ENCODE measurements around the gene ATG9B.
"Not testable (repeated sequence)": the region's sequence is repeated elsewhere in the genome, so short reads cannot be mapped to it uniquely, and the experiment has no call there.

ATG9B gene

GRCh38 chr7:151015967-151016366 lies 8.3 kb downstream of the ATG9B start:
- no peak for DNase-seq (ENCODE audit: low read depth in 2 of 2)

DNA sequence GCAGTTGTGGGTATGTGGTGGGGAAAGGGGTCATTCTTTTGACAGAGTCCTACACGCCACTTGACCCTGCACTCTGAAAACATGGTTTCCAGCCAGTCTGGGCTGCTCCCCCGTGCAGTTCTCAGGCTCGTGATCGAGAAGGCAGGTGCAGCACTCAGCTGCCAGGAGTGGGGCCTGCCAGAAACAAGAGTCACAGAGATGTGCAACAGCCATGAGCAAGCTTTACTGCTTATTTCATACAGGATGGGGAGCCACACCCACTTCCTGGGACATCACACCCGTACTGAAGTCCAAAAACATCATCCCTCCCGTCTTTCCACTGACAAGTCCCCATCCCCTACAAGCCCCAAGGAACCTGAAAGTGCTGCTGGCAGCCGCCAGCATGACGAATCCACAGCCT lies 9.3 kb downstream of the ATG9B start:
- DNase-seq (ENCODE audit: low read depth in 2 of 2): no peak

GRCh38 chr7:151013733-151014497 lies 10.4 kb downstream of the ATG9B start:
- DNase-seq (ENCODE audit: low read depth in 2 of 2): peak; percentile 63 to 77

- no peak for DNase-seq (ENCODE audit: low read depth in 2 of 2)
Observed at GRCh38 chr7:151013356-151013732, 10.9 kb downstream of the ATG9B start.

GRCh38 chr7:151012911-151013347 lies 11.4 kb downstream of the ATG9B start:
- no peak for DNase-seq (ENCODE audit: low read depth in 2 of 2)

DNA sequence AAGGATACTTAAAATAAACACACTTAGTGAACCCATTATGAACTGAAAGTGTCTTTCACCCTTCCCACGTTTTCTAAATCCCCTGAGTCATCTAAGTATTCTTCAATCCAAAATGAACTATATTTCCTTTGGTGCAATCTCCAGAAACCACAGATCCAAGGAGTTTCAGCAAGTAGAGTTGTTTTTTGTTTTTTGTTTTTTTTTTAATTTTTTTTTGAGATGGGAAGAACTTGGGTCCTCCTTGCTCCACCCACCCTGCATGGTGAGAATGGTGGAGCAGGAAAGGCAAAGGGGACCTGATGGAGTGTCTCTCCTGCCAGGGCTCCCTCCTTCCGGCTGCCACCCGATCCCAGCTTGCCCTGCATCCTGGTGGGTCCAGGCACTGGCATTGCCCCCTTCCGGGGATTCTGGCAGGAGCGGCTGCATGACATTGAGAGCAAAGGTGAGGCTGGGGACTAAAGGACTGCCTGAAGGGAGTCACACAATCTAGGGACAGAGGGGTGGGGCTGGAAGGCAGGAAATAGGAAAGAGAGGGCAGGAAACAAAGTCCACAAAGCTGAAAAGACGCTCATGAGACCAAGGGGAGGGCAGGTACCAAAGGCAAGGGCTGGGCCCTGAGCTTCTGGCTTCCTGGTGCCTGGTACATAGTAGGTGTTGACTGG lies 12.1 kb downstream of the ATG9B start:
- DNase-seq (ENCODE audit: low read depth in 2 of 2): no peak

DNA sequence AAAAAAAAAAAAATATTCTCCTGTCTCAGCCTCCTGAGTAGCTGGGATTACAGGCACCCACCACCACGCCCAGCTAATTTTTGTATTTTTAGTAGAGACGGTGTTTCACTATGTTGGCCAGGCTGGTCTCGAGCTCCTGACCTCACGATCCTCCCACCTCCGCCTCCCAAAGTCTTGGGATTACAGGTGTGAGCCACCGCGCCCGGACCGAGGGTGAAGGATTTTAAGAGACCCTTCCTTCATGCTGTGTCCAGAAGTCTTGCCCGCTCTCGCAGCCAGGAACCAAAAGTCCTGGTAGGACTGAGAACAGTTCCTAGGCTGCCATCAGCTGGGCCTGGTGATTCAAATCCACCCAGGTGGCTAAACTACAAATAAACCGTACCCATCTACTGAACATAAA lies 12.7 kb downstream of the ATG9B start:
- DNase-seq (ENCODE audit: low read depth in 2 of 2): not testable (repeated sequence)

DNA sequence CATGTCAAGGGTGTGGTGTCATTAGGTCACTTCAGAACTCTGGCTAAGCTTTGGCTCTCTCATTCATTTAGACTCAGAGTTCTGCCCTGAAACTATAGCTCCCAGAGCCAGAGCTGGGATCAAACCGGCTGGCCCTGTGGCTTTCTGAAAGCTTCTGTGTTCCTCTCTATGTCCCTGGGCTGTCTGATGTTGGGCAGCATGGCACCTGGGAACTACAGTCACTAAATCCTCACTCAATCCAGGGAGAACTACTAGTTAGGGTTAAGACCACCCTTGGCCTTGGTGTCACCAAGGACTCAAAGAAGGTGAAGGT lies 13.2 kb downstream of the ATG9B start:
- DNase-seq (ENCODE audit: low read depth in 2 of 2): no peak

DNA sequence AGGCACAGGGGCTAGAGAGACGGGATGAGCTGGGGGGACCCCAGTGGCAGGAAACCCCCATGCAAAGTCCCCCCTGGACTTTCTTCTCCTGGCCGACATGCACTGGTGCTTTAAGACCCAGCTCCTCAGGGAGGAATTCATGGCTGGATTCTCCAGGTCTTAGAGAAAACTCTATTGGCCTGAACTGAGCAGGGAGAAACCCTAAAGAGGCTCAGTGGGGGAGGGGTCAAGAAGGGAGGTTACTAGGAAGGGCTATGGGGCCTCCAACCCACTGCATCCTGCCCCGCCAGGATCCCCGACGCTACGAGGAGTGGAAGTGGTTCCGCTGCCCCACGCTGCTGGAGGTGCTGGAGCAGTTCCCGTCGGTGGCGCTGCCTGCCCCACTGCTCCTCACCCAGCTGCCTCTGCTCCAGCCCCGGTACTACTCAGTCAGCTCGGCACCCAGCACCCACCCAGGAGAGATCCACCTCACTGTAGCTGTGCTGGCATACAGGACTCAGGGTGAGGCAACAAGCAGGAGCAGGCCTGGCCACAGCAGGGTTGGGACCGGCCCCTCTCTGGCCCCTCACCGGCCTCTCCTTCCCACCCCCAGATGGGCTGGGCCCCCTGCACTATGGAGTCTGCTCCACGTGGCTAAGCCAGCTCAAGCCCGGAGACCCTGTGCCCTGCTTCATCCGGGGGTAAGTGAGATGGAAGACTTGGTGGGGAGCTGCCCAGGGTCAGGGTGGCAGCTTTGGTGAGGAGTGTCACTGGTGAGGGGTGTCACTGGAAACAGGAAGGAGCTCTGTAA lies 13.8 kb downstream of the ATG9B start:
- no peak for DNase-seq (ENCODE audit: low read depth in 2 of 2)

DNA sequence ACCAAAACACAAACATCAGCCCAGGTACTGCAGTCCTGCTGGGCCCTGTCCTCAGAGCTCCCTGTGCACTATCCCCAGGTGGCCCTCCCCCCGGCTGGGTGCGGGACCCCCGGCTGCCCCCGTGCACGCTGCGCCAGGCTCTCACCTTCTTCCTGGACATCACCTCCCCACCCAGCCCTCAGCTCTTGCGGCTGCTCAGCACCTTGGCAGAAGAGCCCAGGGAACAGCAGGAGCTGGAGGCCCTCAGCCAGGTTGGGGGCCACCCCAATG lies 14.3 kb downstream of the ATG9B start:
- no peak for DNase-seq (ENCODE audit: low read depth in 2 of 2)

DNA sequence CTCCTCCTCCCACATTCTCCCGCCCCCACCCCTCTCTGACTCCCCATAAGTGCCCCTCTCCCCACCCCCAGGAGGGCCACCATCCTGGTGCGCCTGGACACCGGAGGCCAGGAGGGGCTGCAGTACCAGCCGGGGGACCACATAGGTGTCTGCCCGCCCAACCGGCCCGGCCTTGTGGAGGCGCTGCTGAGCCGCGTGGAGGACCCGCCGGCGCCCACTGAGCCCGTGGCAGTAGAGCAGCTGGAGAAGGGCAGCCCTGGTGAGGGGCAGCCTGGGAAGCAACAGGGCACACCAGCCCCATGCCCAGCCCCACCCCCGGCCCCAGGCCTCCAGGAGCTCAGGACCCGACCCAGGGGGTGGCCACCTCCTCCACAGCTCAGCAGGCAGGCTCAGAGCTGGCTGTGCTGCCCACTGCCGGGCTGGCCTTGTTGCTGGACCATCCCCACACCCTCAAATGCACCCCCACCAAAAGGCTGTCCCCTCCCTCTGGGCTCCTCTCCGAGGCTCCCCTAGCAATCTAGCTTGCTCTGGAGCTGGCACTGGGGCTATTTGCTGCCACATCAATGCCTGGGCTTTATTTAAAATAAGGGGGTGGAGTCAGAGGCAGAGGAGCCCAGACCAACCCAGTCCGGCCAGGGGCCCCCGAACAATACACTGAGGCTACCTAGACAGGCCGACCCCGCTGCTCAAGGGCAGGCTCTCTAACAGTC lies 14.8 kb downstream of the ATG9B start:
- DNase-seq (ENCODE audit: low read depth in 2 of 2): no peak

DNA sequence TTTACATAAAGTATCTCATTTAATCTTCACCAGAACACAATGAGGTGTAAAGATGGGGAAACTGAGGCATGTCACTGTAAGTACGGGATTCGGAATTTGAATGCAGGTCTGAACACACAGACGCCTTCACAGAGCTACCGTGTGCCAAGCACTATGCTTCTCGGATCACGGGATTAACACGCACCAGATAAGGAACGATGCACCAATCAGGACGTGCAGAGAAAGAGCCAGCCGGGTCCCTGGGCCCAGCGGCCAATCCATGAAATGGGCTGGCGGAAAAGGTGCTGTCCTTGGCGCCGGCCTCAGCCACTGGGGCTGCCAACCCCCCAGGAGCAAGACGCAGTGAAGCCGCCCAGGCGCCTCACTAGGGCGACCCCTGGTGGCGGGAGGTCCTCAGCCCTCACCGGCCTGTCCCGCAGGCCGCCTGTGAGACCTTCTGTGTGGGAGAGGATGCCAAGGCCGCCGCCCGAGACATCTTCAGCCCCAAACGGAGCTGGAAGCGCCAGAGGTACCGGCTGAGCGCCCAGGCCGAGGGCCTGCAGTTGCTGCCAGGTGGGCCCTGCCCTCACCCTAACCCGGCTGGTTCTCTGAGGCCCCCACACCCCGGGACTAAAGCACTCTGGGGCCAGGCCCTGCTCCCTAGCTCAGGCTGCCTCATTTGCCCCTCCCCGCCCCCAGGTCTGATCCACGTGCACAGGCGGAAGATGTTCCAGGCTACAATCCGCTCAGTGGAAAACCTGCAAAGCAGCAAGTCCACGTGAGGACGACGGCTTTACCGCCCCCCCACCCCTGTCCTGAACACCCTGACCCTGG lies 15.6 kb downstream of the ATG9B start:
- peak; percentile 81 to 82 for DNase-seq (ENCODE audit: low read depth in 2 of 2)

DNA sequence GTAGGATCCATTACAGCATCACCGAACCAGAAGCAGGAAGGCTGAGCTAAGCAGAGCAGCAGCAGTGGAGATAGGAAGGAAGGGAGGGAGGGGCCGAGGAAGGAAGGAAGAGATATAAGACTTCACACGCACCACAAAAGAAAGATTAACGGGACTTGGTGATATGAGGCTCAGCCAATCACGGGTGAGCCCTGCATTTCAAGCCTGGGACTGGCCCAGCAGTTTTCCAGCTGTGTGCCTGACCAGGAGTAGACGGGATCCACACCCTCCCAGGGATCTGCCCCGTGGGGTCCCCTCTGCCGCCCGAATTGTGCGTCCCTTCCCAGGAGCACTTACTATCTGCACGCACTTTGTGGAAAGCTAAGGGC lies 16.2 kb downstream of the ATG9B start:
- no peak for DNase-seq (ENCODE audit: low read depth in 2 of 2)

DNA sequence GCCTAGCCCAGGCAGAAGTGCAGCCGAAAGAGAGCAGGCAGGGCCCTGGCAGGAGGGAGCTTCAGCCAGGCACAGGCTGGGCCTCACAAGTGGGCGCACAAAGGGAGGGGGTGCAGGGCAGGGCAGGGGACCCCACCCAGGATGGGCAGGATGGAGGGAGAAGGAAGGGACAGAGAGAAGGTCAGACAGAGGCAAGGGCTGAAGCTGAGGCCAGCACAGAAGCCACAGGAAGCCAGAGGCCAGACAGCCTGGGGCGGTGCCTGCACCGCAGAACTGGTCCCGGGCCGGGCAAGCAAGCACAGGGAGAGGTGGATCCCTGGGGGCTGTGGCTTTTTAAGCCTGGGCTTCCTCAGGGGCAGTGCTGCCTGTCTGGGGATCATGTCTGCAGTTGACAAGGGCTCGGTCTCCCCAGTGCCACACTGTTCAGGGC lies 16.8 kb downstream of the ATG9B start:
- no peak for DNase-seq (ENCODE audit: low read depth in 2 of 2)

- DNase-seq (ENCODE audit: low read depth in 2 of 2): no peak
Observed at GRCh38 chr7:151006590-151007300, 17.5 kb downstream of the ATG9B start.

GRCh38 chr7:151005566-151005965 lies 18.7 kb downstream of the ATG9B start:
- DNase-seq (ENCODE audit: low read depth in 2 of 2): no peak

DNA sequence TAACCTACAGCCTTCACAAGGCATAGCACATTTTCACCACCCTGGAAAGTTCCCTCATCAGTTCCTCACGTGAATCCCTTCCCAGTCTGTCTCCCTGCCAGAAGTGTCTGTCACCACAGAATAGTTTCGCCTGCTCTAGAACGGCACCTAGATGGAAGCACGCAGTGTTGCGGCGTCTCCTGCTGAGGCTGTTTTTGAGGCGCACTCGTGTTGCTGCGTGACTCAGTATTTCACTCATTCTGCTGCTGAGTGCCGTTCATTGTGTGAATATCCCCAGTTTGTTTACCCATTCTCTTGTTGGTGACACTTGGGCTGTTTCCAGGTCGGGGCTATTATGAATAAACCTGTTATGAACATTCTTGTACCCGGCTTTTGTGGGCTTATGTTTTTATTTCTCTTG lies 20.7 kb downstream of the ATG9B start:
- no peak for DNase-seq (ENCODE audit: low read depth in 2 of 2)

- DNase-seq (ENCODE audit: low read depth in 2 of 2): no peak
Observed at GRCh38 chr7:151001546-151001945, 22.7 kb downstream of the ATG9B start.

- no peak for DNase-seq (ENCODE audit: low read depth in 2 of 2)
Observed at GRCh38 chr7:151000897-151001495, 23.3 kb downstream of the ATG9B start.

DNA sequence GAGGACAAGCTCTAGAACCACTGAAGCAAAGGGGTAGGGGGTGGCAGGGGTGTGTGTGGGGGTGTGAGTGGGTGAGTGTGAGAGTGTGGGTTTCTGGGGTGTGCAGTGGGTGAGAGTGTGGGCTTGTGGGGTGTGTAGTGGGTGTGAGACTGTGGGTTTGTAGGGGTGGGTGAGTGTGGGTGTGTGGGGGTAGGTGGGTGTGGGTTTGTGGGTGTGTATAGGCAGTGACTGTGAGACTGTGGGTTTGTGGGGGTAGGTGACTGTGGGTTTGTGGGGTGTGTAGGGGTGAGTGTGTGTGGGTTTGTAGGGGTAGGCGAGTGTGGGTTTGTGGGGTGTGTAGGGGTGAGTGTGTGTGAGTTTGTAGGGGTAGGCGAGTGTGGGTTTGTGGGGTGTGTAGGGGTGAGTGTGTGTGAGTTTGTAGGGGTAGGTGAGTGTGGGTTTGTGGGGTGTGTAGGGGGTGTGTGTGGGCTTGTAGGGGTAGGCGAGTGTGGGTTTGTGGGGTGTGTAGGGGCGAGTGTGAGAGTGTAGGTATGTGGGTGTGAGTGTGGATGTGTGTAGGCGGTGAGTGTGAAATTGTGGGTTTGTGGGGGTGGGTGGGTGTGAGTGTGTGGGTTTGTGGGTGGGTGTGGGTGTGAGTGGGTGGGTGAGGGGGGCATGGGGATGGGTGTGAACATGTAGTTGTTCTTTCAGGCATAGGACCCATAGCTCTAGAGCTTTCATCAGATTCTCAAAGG lies 24.6 kb downstream of the ATG9B start:
- no peak for DNase-seq (ENCODE audit: low read depth in 2 of 2)
